ENCODE data around the gene CDCA3. TPM values are rescaled to one million over a fixed set of nuclear protein-coding genes. Genes with fewer than 3 reads are reported as not detected.
A peak's percentile ranks its signal among the peaks of the same experiment; 100 is the strongest.

The CDCA3 gene
- total RNA-seq, 1 donor from 2014 or later = 5.2 TPM

DNA sequence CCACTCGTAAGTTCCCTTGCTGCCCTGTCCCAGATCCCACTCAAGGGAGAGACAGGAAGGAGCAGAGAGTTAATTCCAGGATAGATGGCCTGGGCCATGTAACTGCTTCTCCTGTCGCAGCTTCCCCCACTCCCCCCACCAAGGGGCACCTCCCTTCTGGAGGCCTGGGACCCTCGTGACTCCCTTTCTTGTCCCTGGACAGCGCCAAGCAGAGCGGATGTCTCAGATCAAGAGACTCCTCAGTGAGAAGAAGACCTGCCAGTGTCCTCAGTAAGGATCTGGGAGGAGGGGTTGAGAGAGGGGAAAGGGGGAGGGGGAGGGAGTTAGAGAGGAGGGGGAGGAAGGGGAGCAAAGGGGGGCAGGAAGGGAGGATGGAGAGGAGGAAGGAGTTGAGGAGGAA, 32.4 kb downstream of the CDCA3 start:
- H3K27ac Mint-ChIP-seq (ENCODE audit: unreplicated experiment) = no peak overlapping the region
- TF ChIP-seq, protein P1, sequence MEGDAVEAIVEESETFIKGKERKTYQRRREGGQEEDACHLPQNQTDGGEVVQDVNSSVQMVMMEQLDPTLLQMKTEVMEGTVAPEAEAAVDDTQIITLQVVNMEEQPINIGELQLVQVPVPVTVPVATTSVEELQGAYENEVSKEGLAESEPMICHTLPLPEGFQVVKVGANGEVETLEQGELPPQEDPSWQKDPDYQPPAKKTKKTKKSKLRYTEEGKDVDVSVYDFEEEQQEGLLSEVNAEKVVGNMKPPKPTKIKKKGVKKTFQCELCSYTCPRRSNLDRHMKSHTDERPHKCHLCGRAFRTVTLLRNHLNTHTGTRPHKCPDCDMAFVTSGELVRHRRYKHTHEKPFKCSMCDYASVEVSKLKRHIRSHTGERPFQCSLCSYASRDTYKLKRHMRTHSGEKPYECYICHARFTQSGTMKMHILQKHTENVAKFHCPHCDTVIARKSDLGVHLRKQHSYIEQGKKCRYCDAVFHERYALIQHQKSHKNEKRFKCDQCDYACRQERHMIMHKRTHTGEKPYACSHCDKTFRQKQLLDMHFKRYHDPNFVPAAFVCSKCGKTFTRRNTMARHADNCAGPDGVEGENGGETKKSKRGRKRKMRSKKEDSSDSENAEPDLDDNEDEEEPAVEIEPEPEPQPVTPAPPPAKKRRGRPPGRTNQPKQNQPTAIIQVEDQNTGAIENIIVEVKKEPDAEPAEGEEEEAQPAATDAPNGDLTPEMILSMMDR (IDR thresholded peaks at IDR 0.05; ENCODE audit: partially characterized antibody, unreplicated experiment) = no peak
- H3K9me3 Mint-ChIP-seq (ENCODE audit: unreplicated experiment) = peaks cover 22% of the 10 kb centered on the region
- no peak overlapping the region for H3K4me3 Mint-ChIP-seq (ENCODE audit: unreplicated experiment)
- peaks cover 20% of the 10 kb centered on the region for H3K27me3 Mint-ChIP-seq (ENCODE audit: unreplicated experiment)
- no peaks in the 10 kb centered on the region for H3K36me3 Mint-ChIP-seq (ENCODE audit: unreplicated experiment)
- DNase-seq = no peak
- H3K4me1 Mint-ChIP-seq (ENCODE audit: low read depth, unreplicated experiment) = peaks cover 31% of the 10 kb centered on the region

DNA sequence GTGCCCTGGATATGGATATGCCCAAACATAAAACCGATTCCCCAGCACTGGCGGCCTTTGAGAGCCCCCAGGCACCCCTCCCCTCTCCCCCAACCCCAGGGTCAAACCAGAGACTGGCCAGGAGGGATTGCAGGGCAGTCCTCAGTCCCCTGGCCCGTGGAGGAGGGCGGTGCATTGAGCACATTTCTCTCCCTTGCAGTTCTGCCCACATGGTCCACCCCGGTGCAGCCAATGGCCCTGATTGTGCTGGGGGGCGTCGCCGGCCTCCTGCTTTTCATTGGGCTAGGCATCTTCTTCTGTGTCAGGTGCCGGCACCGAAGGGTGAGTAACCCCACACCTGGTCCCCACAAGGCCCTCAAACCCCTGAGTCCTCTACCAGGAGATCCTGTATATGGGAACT, 32.9 kb downstream of the CDCA3 start:
- TF ChIP-seq, protein P1 (IDR thresholded peaks at IDR 0.05; ENCODE audit: partially characterized antibody, unreplicated experiment) = no peak
- Mint-ChIP-seq H3K27ac (ENCODE audit: unreplicated experiment) (peak overlapping the region; percentile 29), H3K4me3 (ENCODE audit: unreplicated experiment) (no peak overlapping the region), H3K36me3 (ENCODE audit: unreplicated experiment) (no peaks in the 10 kb centered on the region), H3K27me3 (ENCODE audit: unreplicated experiment) (peaks cover 20% of the 10 kb centered on the region), H3K9me3 (ENCODE audit: unreplicated experiment) (peaks cover 21% of the 10 kb centered on the region), H3K4me1 (ENCODE audit: low read depth, unreplicated experiment) (peaks cover 31% of the 10 kb centered on the region)
- no peak for DNase-seq

DNA sequence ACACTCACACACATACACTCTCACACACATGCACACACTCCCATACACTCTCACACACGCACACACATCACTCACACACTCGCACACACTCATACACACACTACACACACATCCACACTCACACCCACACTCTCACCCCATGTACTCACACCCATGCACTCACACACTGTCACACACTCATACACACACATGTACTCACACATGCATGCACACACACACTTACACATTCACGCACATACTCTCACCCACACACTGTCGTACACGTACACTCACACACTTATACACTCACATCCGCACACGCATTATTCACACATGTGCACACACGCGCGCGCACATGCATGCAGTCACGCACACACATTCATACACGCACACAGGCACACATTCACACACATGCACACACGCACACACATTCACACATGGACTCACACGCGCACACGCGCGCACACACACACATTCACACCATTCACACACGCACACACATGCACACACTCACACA, 33.4 kb downstream of the CDCA3 start:
- Mint-ChIP-seq H3K27ac (ENCODE audit: unreplicated experiment) (peak overlapping the region; percentile 29), H3K4me1 (ENCODE audit: low read depth, unreplicated experiment) (peaks cover 27% of the 10 kb centered on the region), H3K27me3 (ENCODE audit: unreplicated experiment) (peaks cover 16% of the 10 kb centered on the region), H3K36me3 (ENCODE audit: unreplicated experiment) (no peaks in the 10 kb centered on the region), H3K4me3 (ENCODE audit: unreplicated experiment) (peak overlapping the region; percentile 1), H3K9me3 (ENCODE audit: unreplicated experiment) (peaks cover 18% of the 10 kb centered on the region)
- DNase-seq = no peak
- TF ChIP-seq, protein P1 (IDR thresholded peaks at IDR 0.05; ENCODE audit: partially characterized antibody, unreplicated experiment) = no peak

DNA sequence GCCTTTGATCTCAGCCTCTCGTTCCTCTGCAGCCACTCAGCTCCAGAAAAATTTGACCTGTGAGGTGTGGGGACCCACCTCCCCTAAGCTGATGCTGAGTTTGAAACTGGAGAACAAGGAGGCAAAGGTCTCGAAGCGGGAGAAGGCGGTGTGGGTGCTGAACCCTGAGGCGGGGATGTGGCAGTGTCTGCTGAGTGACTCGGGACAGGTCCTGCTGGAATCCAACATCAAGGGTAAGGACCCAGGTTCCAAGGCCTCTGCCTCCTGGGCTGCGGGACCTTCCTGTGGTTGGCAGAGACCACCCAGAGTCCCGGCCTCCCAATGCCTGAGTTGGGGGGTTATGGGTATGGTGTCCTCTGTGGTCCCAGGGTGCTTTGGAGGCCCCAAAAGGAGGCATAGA, 34.0 kb downstream of the CDCA3 start:
- no peaks in the 10 kb centered on the region for H3K36me3 Mint-ChIP-seq (ENCODE audit: unreplicated experiment)
- H3K4me1 Mint-ChIP-seq (ENCODE audit: low read depth, unreplicated experiment) = peaks cover 25% of the 10 kb centered on the region
- DNase-seq = no peak
- no peak overlapping the region for H3K4me3 Mint-ChIP-seq (ENCODE audit: unreplicated experiment)
- TF ChIP-seq, protein P1 (IDR thresholded peaks at IDR 0.05; ENCODE audit: partially characterized antibody, unreplicated experiment) = no peak
- peaks cover 15% of the 10 kb centered on the region for H3K27me3 Mint-ChIP-seq (ENCODE audit: unreplicated experiment)
- H3K27ac Mint-ChIP-seq (ENCODE audit: unreplicated experiment) = no peak overlapping the region
- H3K9me3 Mint-ChIP-seq (ENCODE audit: unreplicated experiment) = peaks cover 18% of the 10 kb centered on the region

DNA sequence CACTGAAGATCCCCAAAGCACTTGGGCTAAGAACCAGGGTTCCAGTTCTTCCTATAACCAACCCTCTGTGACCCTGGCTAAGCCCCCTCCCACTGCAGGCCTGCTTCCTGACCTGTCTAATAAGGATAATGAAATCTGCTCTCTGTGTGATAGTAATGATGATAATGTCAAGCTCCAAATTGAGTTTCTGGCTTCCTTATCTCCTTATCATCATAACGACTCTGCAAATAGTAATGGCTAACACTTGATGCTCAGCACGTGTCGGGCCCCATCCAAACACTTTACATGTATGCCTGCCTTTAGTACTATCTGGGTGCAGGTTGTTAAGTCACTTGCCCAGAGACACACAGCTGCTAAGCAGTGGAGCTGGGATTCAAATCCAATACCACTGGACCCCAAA, 34.5 kb downstream of the CDCA3 start:
- TF ChIP-seq, protein P1 (IDR thresholded peaks at IDR 0.05; ENCODE audit: partially characterized antibody, unreplicated experiment) = no peak
- H3K4me3 Mint-ChIP-seq (ENCODE audit: unreplicated experiment) = no peak overlapping the region
- no peaks in the 10 kb centered on the region for H3K36me3 Mint-ChIP-seq (ENCODE audit: unreplicated experiment)
- peaks cover 18% of the 10 kb centered on the region for H3K9me3 Mint-ChIP-seq (ENCODE audit: unreplicated experiment)
- no peak for DNase-seq
- H3K27ac Mint-ChIP-seq (ENCODE audit: unreplicated experiment) = no peak overlapping the region
- peaks cover 25% of the 10 kb centered on the region for H3K4me1 Mint-ChIP-seq (ENCODE audit: low read depth, unreplicated experiment)
- peaks cover 15% of the 10 kb centered on the region for H3K27me3 Mint-ChIP-seq (ENCODE audit: unreplicated experiment)
